ENCODE results near the gene GGCX. TPM values are rescaled to one million over a fixed set of nuclear protein-coding genes. Genes with fewer than 3 reads are reported as not detected.

The GGCX gene
- total and polyA plus RNA-seq, 2 of the 13 experiments (the other 11 are each of a cell fraction or from before 2014, with no cell fraction given): 72.5 to 103 TPM

DNA sequence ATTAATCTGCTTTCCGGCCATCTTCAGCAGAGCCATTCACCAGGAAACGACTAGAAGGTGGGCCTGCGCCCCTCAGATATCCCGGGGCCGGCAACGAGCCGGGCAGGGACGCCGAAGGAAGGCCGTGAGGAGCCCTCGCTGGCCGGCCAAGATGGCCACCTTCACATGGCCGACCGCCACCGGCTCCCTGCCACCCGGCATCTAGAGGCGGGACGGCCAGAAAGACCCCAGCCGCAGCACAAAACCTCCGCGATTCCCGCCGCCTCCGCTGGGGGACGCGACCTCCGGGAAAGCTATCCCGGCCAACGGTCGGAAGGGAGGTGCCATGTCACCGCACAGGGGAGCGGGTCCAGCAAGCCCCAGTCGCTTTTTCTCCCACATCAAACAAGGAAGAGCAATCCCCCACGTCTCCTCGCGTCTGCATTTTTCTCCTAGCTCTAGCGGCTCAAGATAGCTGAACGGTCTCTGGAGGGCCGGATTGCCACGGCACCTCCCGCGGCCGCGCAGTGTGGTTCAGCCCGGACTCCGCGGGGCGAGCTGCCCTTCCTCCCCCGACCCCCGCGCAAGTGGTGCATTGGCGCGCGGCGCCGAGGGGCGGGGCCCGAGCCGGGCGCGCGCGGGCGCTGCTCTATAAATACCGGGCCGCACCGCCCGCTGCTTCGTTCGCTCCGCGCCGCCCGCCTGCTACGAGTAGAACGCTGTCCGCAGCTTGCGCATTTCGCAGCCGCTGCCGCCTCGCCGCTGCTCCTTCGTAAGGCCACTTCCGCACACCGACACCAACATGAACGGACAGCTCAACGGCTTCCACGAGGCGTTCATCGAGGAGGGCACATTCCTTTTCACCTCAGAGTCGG lies 22.6 kb downstream of the GGCX start, which contains the start of gene MAT2A (continued):
- TF ChIP-seq, protein P1, sequence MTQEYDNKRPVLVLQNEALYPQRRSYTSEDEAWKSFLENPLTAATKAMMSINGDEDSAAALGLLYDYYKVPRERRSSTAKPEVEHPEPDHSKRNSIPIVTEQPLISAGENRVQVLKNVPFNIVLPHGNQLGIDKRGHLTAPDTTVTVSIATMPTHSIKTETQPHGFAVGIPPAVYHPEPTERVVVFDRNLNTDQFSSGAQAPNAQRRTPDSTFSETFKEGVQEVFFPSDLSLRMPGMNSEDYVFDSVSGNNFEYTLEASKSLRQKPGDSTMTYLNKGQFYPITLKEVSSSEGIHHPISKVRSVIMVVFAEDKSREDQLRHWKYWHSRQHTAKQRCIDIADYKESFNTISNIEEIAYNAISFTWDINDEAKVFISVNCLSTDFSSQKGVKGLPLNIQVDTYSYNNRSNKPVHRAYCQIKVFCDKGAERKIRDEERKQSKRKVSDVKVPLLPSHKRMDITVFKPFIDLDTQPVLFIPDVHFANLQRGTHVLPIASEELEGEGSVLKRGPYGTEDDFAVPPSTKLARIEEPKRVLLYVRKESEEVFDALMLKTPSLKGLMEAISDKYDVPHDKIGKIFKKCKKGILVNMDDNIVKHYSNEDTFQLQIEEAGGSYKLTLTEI (CRISPR knock-in tag; conservative IDR thresholded peaks at IDR 0.05): no peak
- TF ChIP-seq PRPF4 (IDR thresholded peaks at IDR 0.05; ENCODE audit: low read depth, low read length, poor library complexity, severe bottlenecking): no peak
- peak; percentile 59; the same call in 1 of the 2 replicates for TF ChIP-seq ZNF563 (CRISPR knock-in tag; IDR thresholded peaks at IDR 0.05)
- no peak for TF ChIP-seq ZNF101 (CRISPR knock-in tag; IDR thresholded peaks at IDR 0.05; ENCODE audit: borderline replicate concordance, low read depth)
- TF ChIP-seq HOXD1 (CRISPR knock-in tag; IDR thresholded peaks at IDR 0.05): peak; percentile 77
- no peak for TF ChIP-seq NR2F6 (IDR thresholded peaks at IDR 0.05)
- TF ChIP-seq NR2F6 (CRISPR knock-in tag; IDR thresholded peaks at IDR 0.05): peak; percentile 70
- peak; percentile 85 for TF ChIP-seq ZNF331 (CRISPR knock-in tag; IDR thresholded peaks at IDR 0.05)
- TF ChIP-seq ELF3 (CRISPR knock-in tag; IDR thresholded peaks at IDR 0.05): peak; percentile 55; the same call in 1 of the 2 replicates
- peak; percentile 78; the same call in 2 of the 3 replicates for TF ChIP-seq MXI1 (IDR thresholded peaks at IDR 0.05; ENCODE audit: borderline replicate concordance, low read depth, low read length)
- peak; percentile 96 for TF ChIP-seq ZSCAN31 (CRISPR knock-in tag; IDR thresholded peaks at IDR 0.05; ENCODE audit: low read depth)
- TF ChIP-seq ZSCAN12 (CRISPR knock-in tag; IDR thresholded peaks at IDR 0.05): peak; percentile 95
- TF ChIP-seq SCMH1 (CRISPR knock-in tag; IDR thresholded peaks at IDR 0.05; ENCODE audit: borderline replicate concordance): no peak
- TF ChIP-seq FIP1L1 (IDR thresholded peaks at IDR 0.05; ENCODE audit: borderline replicate concordance, insufficient read depth, low read depth, low read length): no peak; the same call in 1 of the 2 replicates
- TF ChIP-seq SMC3 (IDR thresholded peaks at IDR 0.05; ENCODE audit: low read length): peak; percentile 6; the same call in 1 of the 2 replicates
- TF ChIP-seq ZNF782 (CRISPR knock-in tag; IDR thresholded peaks at IDR 0.05; ENCODE audit: borderline replicate concordance): peak; percentile 93
- TF ChIP-seq WIZ (CRISPR knock-in tag; IDR thresholded peaks at IDR 0.05): peak; percentile 24
- TF ChIP-seq ZNF746 (CRISPR knock-in tag; IDR thresholded peaks at IDR 0.05): peak; percentile 94
- TF ChIP-seq, protein P2, sequence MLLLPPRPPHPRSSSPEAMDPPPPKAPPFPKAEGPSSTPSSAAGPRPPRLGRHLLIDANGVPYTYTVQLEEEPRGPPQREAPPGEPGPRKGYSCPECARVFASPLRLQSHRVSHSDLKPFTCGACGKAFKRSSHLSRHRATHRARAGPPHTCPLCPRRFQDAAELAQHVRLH (CRISPR knock-in tag; IDR thresholded peaks at IDR 0.05; ENCODE audit: borderline replicate concordance, low read depth): peak; percentile 84
- peak; percentile 97 for TF ChIP-seq SSRP1 (CRISPR knock-in tag; IDR thresholded peaks at IDR 0.05)
- no peak; the same call in 1 of the 2 replicates for TF ChIP-seq EED (CRISPR knock-in tag; IDR thresholded peaks at IDR 0.05)
- TF ChIP-seq, protein P3, sequence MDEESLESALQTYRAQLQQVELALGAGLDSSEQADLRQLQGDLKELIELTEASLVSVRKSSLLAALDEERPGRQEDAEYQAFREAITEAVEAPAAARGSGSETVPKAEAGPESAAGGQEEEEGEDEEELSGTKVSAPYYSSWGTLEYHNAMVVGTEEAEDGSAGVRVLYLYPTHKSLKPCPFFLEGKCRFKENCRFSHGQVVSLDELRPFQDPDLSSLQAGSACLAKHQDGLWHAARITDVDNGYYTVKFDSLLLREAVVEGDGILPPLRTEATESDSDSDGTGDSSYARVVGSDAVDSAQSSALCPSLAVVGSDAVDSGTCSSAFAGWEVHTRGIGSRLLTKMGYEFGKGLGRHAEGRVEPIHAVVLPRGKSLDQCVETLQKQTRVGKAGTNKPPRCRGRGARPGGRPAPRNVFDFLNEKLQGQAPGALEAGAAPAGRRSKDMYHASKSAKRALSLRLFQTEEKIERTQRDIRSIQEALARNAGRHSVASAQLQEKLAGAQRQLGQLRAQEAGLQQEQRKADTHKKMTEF (CRISPR knock-in tag; IDR thresholded peaks at IDR 0.05): peak; percentile 85
- no peak for TF ChIP-seq ZNF292 (CRISPR knock-in tag; IDR thresholded peaks at IDR 0.05; ENCODE audit: borderline replicate concordance, low read depth)
- TF ChIP-seq, protein P4, sequence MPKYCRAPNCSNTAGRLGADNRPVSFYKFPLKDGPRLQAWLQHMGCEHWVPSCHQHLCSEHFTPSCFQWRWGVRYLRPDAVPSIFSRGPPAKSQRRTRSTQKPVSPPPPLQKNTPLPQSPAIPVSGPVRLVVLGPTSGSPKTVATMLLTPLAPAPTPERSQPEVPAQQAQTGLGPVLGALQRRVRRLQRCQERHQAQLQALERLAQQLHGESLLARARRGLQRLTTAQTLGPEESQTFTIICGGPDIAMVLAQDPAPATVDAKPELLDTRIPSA (CRISPR knock-in tag; IDR thresholded peaks at IDR 0.05; ENCODE audit: borderline replicate concordance): peak; percentile 29
- TF ChIP-seq MBD4 (IDR thresholded peaks at IDR 0.05; ENCODE audit: borderline replicate concordance, low read length): no peak
- TF ChIP-seq ZNF24 (IDR thresholded peaks at IDR 0.05): no peak
- peak; percentile 98 for TF ChIP-seq ZBTB7B (CRISPR knock-in tag; IDR thresholded peaks at IDR 0.05)
- peak; percentile 91 for TF ChIP-seq ZSCAN29 (CRISPR knock-in tag; conservative IDR thresholded peaks at IDR 0.05)

Measured in HepG2 (cell line).